ENCODE data around the gene LASP1NB.
"Not testable (repeated sequence)": the region's sequence is repeated elsewhere in the genome, so short reads cannot be mapped to it uniquely, and the experiment has no call there.

The LASP1NB gene

DNA sequence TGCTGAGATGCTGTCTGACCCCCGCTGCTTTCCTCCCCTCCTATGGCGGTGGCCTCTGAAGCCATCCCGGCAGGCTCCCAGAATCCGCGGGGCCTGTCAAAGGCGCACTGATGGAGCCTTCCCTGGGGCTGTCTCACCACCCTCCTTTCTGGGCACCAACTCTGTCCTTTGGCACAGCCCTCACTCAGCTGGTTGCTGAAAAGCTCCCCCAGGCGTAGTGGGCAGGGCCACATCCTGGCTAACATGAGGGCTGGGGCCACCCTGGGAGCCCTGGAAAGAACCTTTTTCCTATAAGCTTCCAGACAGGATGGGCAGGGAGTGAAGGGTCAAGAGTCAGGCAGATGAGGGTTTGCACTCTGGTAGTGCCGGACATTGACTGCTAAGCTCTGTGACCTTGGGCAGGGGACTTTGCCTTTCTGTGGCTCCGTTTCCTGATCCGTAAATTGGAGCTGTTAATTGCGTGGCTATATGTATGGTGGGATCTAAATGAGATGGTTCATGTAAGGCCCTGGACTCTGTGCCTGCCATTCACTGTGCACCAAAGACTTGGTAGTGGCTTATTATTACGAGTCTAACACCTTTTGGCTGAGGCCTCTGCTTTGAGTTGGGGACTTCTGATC, 27.6 kb upstream of the LASP1NB start:
- no peak for DNase-seq

GRCh38 chr17:38898291-38898679, 27.1 kb upstream of the LASP1NB start:
- no peak for DNase-seq

DNA sequence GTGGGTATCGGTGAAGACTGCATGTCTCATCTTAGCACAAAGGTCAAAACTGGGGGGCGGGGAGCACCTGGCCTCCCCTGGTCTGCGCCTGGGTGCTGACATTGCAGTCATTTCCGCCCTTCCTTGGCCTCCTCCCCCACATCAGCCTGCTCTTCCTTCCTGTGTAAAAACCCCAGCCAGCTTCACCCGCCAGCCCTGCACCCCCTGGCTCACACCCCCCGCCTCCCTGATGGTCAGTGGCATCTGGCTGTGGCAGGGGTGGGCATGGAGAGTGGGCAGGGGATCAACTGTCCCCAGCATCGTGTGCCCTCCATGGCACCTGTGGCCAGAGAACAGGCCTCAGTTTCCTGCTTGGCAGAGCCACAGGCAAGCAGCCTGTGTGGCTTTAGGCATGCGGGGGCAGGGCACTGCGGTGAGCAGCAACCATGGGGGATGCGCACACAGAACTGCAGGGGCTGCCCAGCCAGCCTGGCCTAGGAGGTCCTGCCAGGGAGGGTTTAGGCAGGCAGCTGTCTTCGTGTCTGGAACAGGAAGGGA, 26.5 kb upstream of the LASP1NB start:
- peak; percentile 31 to 73 (median 56) for DNase-seq

DNA sequence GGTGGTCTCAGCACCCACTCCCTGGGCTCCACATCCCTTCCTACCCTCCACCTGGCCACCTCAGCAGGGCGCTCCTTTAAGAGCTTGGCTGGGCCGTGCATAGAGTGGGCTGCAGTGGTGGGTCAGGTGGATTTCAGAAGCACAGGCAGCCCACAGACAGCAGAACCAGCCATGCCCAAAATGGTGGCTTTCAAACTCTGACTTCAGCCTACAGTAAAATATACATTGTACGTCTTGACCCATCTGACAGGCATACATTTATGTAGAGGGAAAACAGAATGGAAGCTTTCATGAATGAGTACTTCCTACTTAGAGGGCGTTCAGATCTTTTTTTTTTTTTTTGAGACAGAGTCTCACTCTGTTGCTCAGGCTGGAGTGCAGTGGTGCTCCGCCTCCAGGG, 26.0 kb upstream of the LASP1NB start:
- no peak for DNase-seq

DNA sequence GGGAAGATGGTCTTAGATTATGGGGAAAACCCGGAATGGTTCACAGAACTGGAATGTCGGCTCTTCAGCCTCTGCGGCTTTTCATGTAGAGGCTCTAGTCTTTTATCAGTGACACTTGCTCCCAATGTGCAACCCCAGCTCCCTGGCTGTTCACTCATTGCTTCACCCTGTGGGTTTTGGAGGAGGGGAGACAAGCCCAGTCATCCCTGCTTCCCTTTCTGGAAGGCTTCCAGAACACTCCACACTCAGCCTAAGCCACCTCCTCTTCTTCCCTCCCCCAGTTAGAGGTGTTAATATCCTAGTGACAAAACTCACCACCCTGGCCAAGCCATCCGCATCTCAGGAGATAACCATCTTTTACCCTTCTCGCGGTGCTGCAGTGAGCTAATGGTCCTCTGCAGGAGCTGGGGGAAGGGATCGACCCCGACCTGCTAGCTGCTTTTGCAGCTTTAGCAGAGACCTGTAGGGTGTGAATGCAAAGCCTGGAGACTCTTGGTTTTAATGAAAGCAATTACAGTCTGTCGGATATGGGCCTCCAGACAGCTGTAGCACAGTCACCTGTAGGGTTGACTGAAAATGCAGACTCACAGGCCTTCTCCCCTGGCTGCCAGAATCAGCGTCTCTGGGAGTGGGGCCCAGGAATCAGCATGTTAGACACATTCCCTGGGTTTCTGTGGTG, 24.3 kb upstream of the LASP1NB start:
- no peak for DNase-seq

DNA sequence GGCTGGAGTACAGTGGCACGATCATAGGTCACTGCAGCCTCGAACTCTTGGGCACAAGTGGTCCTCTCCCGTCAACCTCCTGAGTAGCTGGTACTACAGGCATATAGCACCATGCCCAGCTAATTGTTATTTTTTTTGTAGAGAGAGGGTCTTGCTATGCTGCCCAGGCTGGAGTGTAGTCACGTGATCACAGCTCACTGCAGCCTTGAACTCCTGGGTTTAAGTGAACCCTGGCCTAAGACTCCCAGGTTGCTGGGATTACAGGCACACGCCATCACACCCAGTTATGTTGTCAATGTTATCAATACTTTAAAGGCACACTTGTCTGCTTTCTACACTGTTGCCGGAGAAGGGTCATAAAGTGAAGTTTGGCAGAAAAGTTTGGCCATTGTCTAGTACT, 22.0 kb upstream of the LASP1NB start:
- no peak for DNase-seq

DNA sequence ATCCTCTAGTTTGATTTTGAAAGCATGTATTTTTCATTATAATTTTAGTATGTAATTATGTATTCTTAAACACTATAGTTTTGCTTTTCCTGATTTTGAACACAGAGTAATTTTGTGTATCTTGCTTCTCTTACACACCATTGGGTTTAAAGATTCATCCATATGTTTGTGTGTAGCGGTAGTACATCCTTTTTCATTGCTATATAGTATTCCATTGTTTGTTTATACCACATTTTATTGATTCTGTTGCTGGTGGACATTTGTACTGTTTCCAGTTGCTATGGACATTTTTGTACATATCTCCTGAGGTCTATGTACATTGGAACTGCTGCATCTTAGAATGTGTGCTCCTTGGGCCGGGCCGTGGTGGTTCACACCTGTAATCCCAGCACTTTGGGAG, 20.5 kb upstream of the LASP1NB start:
- no peak for DNase-seq

- DNase-seq = no peak
Observed at GRCh38 chr17:38905375-38905774, 20.0 kb upstream of the LASP1NB start.

- no peak for DNase-seq
Observed at GRCh38 chr17:38906460-38907228, 18.8 kb upstream of the LASP1NB start.

DNA sequence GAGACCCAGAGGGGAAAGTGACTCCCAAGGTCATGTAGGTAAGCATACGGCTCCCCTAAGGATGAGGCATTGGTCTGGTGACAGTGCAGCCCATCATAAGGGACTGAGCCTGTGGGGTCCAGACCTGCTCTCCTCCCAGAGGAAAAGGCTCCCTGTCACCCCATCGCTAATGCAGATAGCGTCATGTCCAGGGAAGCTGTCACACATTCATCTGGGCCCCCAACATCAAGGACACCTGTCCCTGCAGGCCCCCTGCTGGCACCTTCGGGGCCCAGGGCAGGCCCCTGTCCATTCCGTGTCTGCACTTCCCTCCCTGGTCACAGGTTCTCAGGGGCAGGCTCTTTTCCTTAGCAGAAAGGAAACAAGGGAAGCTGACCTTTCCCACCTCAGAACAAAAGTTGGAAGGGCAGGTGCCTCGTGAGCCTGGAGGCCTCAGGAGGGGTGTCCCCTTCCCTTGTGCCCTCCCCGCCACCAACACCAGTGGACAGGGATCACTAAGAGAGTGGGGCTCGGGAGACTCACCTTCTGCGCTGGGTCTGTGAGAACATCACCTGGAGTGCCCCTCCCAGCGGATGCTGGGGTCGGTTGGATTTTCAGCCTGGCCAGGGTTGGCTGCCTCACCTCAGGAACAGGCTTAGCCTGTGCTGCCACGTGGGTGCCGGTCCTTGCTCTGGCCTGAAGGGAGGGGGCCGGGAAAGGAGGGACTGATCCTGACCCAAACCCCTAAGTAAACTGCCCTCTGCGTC, 17.3 kb upstream of the LASP1NB start:
- no peak for DNase-seq

DNA sequence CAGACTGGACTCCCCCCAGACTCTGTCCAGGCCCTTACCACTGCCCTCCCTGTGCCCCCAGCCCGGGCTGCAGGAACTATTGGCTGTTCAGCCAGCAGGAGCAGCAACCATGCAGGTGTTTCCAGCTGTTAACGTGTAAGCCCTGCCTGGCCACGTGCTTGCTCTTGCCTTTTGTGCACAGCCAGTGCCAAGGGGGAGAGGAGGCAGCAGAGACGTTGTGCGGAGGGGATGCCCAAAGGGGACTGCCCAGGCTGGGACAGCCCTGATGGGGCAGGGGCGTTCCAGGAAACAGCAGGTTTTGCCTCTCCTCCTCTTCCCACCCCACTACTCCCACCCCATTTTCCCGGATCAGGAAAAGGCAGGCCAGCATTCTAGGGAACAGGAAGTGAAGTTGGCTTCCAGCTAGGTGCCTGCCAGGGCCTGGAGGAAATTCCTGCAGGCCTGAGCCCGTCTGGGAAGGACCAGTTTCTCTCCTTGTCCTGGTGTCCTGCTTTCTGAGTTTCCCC, 16.7 kb upstream of the LASP1NB start:
- DNase-seq = no peak

DNA sequence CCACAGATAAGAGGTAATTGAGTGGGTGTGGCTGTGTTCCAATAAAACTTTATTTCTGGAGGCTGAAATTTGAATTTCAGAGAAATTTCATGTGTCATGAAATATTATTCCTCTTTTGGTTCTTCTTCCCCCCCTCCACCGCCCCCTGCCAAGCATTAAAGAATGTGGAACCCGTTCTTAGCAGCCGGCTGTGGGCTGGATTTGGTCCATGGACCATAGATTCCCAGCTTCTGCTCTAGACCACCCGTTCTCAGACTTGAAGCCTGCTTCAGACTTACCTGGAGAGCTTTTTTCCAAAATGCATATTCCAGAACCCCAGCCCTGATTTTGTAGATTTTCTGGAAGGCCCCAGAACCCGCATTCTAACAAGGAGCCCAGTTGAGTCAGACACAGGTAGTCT, 15.1 kb upstream of the LASP1NB start:
- DNase-seq = no peak

DNA sequence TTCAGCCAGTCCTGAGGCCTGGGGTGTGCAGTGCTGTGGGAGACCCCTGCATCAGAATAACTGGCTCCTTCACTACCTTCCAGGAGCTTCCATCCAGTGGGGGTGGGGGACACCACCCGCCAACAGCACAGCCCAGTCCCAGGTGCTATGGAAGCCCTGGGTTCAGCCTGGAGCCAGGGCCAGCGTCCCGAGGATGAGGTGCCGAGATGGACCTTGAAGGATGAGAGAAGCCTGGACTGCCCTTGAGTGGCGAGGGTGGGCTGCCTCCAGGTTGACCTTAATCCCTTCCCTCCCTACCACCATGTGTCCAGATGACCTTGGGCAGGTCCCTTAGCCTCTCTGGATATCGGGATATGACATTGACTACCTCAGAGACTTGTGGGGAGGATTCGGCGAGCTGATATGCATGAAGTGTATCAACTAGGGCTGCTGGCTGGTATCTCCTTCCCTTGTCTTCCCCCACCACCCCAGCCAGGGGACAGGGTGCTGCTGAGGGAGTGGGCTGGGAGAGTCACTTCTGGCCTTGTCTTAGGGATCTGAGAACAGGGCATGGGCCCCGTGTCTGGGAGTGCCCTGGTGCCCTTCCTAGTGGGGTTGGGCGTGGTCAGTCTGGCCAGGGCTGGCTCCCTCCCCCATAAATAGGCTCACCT, 14.2 kb upstream of the LASP1NB start:
- DNase-seq = no peak

DNA sequence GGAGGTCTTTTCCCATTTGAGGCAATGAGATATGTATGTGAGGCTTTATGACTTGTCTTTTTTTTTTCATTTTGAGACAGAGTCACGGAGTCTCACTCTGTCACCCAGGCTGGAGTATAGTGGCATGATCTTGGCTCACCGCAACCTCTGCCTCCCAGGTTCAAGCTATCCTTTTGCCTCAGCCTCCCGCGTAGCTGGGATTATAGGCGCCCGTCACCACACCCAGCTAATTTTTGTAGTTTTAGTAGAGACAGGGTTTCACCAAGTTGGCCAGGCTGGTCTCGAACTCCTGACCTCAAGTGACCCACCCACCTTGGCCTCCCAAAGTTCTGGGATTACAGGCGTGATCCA, 13.7 kb upstream of the LASP1NB start:
- DNase-seq = not testable (repeated sequence)

DNA sequence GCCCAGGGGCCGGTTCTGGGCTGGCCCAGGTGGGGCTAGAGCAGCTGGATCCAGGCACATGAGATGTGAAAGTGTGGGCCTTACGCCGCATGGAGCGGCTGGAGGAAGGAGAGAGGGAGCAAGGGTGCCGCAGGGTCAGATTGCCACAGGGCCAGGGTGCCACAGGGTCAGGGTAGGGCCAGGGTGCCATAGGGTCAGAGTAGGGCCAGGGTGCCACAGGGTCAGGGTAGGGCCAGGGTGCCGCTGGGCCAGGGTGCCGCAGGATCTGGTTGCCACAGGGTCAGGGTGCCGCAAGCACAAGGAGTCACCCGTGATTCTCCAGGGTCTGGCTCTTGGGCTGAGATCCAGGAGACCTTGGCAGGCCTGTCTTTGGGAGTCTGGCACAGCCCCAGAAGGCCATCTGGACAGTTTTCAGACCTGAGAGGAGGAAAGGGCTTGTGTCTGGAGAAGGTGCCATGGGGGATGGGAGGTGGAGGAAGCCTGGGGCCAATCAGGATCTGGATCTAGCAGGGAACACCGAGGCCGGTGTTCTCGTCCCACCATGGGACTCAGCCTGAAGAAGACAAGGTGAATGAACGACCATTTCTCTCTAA, 13.1 kb upstream of the LASP1NB start:
- DNase-seq = no peak

- DNase-seq = no peak
Observed at GRCh38 chr17:38914741-38915638, 10.4 kb upstream of the LASP1NB start.

DNA sequence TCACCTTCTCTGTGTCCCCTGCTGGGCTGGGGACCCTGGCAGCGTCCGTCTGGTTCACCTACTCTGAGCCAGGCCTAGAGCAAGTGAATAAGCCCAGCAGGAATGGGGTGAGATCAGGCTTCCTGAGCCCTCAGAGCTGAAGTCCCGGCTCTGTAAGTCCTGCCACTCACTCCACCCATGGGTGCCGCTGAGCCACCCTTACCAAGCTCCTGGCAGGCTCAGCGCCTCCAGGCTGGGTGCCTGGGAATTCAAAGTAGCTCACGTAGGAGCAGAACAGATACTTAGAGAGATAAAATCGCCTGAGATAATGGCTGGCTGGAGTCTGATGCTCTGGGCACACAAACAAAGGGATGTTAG, 9.8 kb upstream of the LASP1NB start:
- DNase-seq = no peak

- no peak for DNase-seq
Observed at GRCh38 chr17:38916771-38917170, 8.6 kb upstream of the LASP1NB start.

GRCh38 chr17:38917259-38917658, 8.2 kb upstream of the LASP1NB start:
- DNase-seq = no peak

DNA sequence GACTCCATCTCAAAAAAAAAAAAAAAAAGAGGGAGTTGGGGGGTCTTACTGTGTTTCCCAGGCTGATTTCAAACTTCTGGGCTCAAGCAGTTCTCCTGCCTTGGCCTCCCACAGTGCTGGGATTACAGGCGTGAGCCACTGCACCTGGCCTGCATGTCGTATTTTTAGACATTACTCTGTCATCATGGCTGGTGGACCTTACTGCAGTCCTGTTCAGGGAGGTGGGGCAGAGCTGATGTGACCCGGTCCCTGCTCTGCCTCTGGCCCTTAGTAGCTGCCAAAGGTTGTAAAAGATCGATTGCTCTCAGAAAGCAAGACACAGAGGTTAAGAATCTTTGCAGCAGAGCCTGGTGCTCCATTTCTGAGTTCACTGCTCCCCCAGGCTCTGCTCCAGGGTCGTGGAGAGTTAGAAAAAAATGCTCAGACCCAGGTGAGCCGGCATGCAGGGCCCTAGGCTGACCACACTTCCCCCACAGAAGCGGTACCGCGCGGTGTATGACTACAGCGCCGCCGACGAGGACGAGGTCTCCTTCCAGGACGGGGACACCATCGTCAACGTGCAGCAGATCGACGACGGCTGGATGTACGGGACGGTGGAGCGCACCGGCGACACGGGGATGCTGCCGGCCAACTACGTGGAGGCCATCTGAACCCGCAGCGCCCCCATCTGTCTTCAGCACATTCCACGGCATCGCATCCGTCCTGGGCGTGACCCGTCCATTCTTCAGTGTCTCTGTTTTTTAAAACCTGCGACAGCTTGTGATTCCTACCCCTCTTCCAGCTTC, 7.1 kb upstream of the LASP1NB start:
- no peak for DNase-seq
